ENCODE results near the gene CSMD2. TPM values are rescaled to one million over a fixed set of nuclear protein-coding genes. Genes with fewer than 3 reads are reported as not detected.
A peak's percentile ranks its signal among the peaks of the same experiment; 100 is the strongest.

The CSMD2 gene
- total RNA-seq, 1 donor from 2014 or later: 0.75 TPM

DNA sequence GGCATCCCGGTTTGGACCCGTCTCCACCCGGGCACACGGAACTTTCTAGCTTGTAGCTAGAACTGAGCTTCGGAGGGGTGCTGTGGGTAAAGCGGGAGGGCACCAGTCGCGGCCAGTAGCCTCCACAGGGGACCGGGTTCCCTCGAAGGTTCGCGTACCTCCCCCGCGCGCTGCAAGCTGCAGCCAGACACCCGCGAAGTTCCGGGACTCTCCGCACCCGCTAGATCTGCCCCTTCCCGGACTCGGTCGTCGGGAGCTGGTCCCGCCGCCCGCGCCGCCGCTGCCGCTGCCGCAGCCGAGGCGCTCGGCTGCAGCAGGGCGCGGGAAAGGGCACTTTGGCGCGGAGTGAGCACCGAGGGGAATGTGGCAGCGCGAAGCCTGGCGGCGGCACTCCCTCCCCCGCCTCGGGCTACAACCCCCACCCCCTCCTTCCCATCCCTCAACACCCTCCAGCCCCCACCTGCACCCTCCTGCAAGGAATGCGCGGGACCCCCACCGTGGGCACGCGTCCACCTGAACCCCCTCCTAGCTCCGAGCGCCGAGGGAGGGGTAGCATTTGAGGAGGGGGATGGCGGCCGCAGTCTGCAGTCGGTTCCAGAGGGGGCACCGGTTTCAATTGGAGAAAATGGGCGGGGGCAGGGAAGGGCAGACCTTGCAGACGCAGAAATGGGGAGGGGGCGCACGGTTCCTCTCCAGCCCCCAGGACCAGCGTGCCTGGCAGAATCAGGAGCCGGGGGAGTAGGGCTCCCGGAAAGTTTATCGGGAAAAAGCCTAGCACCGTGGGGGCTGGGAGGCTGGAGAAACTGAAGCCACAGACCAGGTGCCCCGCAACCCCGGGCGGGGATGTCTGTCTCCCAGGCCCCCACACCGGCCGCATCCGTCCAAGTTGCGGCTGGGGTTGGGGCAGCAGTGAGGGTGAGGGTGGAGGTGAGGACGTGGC, 968 bp downstream of the CSMD2 start:
- H3K27me3 ChIP-seq (ENCODE audit: control insufficient read depth, insufficient read depth, low read length): peaks cover 43% of the 10 kb centered on the region
- H3K4me3 ChIP-seq (ENCODE audit: low read depth, low read length): peak overlapping the region; percentile 44
- TF ChIP-seq, protein P1, sequence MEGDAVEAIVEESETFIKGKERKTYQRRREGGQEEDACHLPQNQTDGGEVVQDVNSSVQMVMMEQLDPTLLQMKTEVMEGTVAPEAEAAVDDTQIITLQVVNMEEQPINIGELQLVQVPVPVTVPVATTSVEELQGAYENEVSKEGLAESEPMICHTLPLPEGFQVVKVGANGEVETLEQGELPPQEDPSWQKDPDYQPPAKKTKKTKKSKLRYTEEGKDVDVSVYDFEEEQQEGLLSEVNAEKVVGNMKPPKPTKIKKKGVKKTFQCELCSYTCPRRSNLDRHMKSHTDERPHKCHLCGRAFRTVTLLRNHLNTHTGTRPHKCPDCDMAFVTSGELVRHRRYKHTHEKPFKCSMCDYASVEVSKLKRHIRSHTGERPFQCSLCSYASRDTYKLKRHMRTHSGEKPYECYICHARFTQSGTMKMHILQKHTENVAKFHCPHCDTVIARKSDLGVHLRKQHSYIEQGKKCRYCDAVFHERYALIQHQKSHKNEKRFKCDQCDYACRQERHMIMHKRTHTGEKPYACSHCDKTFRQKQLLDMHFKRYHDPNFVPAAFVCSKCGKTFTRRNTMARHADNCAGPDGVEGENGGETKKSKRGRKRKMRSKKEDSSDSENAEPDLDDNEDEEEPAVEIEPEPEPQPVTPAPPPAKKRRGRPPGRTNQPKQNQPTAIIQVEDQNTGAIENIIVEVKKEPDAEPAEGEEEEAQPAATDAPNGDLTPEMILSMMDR (IDR thresholded peaks at IDR 0.05; ENCODE audit: insufficient read depth, low read length, poor library complexity, severe bottlenecking): no peak
- DNase-seq (ENCODE audit: low read depth): no peak
- H3K36me3 ChIP-seq (ENCODE audit: control insufficient read depth, insufficient read depth, low read length): no peaks in the 10 kb centered on the region

DNA sequence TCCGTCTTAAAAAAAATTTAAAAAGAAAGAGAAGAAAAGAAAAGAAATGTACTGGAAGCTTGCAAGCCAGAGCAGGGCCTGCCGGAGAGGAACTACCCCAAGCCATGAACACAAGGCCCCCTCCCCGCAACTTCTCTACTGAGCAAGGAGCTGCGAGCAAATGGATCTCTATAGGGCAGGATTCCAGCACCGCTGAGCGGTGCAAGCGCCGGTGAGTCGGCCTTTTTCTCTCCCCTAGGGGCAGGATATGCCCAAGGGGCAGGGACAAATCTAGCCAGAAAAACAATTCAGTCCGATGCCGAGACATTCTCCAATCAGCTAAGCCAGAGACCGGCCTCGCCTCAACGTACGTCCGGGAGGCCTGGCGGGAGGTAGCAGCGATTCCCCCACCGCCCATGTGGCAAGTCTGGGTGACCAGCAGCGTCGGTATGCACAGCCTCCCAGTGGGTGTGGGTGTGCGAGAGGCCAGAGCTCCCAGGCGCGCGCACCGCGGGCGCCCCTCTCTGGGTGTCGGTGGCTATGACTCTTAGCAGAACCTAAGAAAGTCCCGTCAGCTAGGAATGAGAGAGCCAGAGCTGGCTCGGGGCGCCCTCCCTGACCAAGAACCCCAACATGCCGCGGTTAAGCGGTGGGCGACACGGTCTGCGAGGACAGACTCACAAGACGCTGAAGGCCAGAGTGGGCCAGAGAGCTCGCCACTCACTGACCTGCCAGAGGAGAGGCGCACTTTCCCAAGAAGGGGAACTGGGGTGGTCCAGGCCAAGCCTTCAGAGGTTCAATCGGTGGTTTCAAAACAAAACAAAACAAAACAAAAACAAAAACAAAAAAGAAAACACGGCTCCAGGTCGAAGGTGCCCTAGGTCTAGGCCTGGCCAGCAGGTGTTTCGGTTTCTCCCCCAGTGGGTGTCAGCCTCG, 1.9 kb downstream of the CSMD2 start:
- peak; percentile 51 for DNase-seq (ENCODE audit: low read depth)
- no peaks in the 10 kb centered on the region for H3K36me3 ChIP-seq (ENCODE audit: control insufficient read depth, insufficient read depth, low read length)
- TF ChIP-seq, protein P1 (IDR thresholded peaks at IDR 0.05; ENCODE audit: insufficient read depth, low read length, poor library complexity, severe bottlenecking): peak; percentile 86
- H3K4me3 ChIP-seq (ENCODE audit: low read depth, low read length): peak overlapping the region; percentile 44
- H3K27me3 ChIP-seq (ENCODE audit: control insufficient read depth, insufficient read depth, low read length): peaks cover 43% of the 10 kb centered on the region

DNA sequence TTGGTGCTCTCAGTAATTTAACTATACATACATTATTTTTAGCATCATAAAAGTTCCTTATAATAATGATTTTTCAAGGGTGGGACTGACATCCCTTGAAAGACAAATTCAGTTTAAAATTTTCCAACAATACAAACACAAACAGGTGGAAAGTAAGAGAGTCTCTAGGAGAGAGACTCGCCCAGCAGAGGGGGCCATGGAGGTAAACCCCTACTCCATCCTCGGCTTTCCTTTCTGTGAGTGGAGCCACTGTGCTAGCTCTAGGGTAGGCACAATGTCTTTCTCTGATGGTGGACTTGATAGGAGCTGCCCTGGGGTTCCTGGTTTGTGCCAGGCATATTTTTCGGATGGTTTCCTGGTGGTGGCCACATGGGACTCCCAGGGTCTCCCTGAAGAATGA, 8.3 kb downstream of the CSMD2 start:
- TF ChIP-seq, protein P1 (IDR thresholded peaks at IDR 0.05; ENCODE audit: insufficient read depth, low read length, poor library complexity, severe bottlenecking): no peak
- H3K36me3 ChIP-seq (ENCODE audit: control insufficient read depth, insufficient read depth, low read length): no peaks in the 10 kb centered on the region

DNA sequence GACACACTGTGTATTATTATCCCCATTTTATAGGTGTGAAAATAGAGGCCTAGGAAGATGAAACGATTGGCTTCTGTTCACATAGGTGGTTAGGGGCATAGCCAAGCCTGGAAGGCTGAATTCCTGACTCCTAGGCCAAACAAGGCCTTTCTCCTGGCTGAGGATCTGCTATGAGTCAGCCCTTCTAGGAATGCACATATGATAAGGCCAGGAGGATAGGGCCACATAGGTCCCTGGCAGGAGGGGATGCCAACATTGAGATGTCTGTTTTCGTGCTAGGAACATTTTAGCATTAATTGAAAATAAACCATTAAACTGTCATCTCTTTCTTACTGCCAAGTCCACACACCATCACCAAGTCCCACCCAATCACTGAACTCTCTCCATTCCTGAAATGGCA, 9.2 kb downstream of the CSMD2 start:
- no peak for DNase-seq (ENCODE audit: low read depth)
- TF ChIP-seq, protein P1 (IDR thresholded peaks at IDR 0.05; ENCODE audit: insufficient read depth, low read length, poor library complexity, severe bottlenecking): no peak
- no peak overlapping the region for H3K4me3 ChIP-seq (ENCODE audit: low read depth, low read length)
- H3K27me3 ChIP-seq (ENCODE audit: control insufficient read depth, insufficient read depth, low read length): no peaks in the 10 kb centered on the region
- no peaks in the 10 kb centered on the region for H3K36me3 ChIP-seq (ENCODE audit: control insufficient read depth, insufficient read depth, low read length)

More for the DNA sequence above, 8.3 kb downstream of the CSMD2 start:
- Histone ChIP-seq H3K27me3 (ENCODE audit: control insufficient read depth, insufficient read depth, low read length) (no peaks in the 10 kb centered on the region), H3K4me3 (ENCODE audit: low read depth, low read length) (no peak overlapping the region)
- DNase-seq (ENCODE audit: low read depth): no peak

DNA sequence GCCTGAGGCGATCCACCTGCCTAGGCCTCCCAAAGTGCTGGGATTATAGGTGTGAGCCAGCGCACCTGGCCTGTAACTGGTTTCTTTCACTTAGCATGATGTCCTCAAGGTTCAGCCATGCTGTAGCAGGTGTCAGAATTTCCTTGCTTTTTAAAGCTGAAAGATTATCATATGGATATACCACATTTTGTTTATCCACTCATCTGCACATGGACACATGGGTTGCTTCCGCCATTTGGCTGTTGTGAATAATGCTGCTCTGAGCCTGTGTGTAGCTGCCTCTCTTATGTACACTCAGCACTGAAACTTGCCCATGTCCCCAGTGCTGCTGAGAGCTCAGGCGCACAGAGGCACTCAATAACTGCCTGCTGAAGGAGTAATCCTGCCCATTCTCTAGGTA, 11.8 kb downstream of the CSMD2 start:
- H3K4me3 ChIP-seq (ENCODE audit: low read depth, low read length): no peak overlapping the region
- DNase-seq (ENCODE audit: low read depth): no peak
- no peaks in the 10 kb centered on the region for H3K36me3 ChIP-seq (ENCODE audit: control insufficient read depth, insufficient read depth, low read length)
- no peaks in the 10 kb centered on the region for H3K27me3 ChIP-seq (ENCODE audit: control insufficient read depth, insufficient read depth, low read length)
- TF ChIP-seq, protein P1 (IDR thresholded peaks at IDR 0.05; ENCODE audit: insufficient read depth, low read length, poor library complexity, severe bottlenecking): no peak
